DND-41 (cell line): ENCODE measurements around the gene APOC4.

Experiments used
- CTCF ChIP-seq: IDR thresholded peaks from 2 replicates; pipeline ENCODE4 v1.5.1; 2012; ENCODE audit warnings: borderline replicate concordance, low read length, moderate library complexity, mild to moderate bottlenecking; ENCODE audit not compliant: poor library complexity, severe bottlenecking; ENCODE audit errors: extremely low read depth
- EZH2 ChIP-seq: IDR thresholded peaks from 3 replicates; pipeline ENCODE4 v1.6.1; 2012; ENCODE audit warnings: borderline replicate concordance, low read depth, mild to moderate bottlenecking, moderate library complexity, low read length, inconsistent platforms; ENCODE audit not compliant: severe bottlenecking

GRCh38 chr19:44992336-44993163 lies 50.5 kb downstream of the APOC4 start:
- TF ChIP-seq CTCF = no peak
- TF ChIP-seq EZH2 = no peak
